ENCODE measurements around the gene LIMD2. TPM values are rescaled to one million over a fixed set of nuclear protein-coding genes. Genes with fewer than 3 reads are reported as not detected.

Gene LIMD2
- total RNA-seq, 3 donors from 2014 or later, result 119 to 169 (median 146) TPM

GRCh38 chr17:63705657-63706056, 5.7 kb upstream of the LIMD2 start:
- DNase-seq (no peak), ATAC-seq (no peak)
- Mint-ChIP-seq H3K4me1 (ENCODE audit: low read depth) (peaks cover 90% of the 10 kb centered on the region), H3K36me3 (ENCODE audit: insufficient read depth) (peaks cover 18% of the 10 kb centered on the region), H3K4me3 (no peak overlapping the region), H3K27me3 (ENCODE audit: low read depth) (no peaks in the 10 kb centered on the region), H3K9me3 (no peaks in the 10 kb centered on the region)

- peaks cover 18% of the 10 kb centered on the region for H3K36me3 Mint-ChIP-seq (ENCODE audit: insufficient read depth)
- peaks cover 82% of the 10 kb centered on the region for H3K4me1 Mint-ChIP-seq (ENCODE audit: low read depth)
- H3K4me3 Mint-ChIP-seq, result no peak overlapping the region
- H3K27me3 Mint-ChIP-seq (ENCODE audit: low read depth), result no peaks in the 10 kb centered on the region
- ATAC-seq (no peak), DNase-seq (no peak)
- H3K9me3 Mint-ChIP-seq, result no peaks in the 10 kb centered on the region
Observed at GRCh38 chr17:63704836-63705235, 4.9 kb upstream of the LIMD2 start.

GRCh38 chr17:63704259-63704576, 4.3 kb upstream of the LIMD2 start:
- DNase-seq (no peak), ATAC-seq (no peak)

GRCh38 chr17:63703556-63704258, 3.8 kb upstream of the LIMD2 start:
- ATAC-seq (no peak), DNase-seq (no peak)
- Mint-ChIP-seq H3K4me1 (ENCODE audit: low read depth) (peaks cover 71% of the 10 kb centered on the region), H3K9me3 (no peaks in the 10 kb centered on the region), H3K4me3 (peak overlapping the region; percentile 46), H3K36me3 (ENCODE audit: insufficient read depth) (peaks cover 12% of the 10 kb centered on the region), H3K27me3 (ENCODE audit: low read depth) (no peaks in the 10 kb centered on the region)

More at GRCh38 chr17:63704259-63704576, 4.3 kb upstream of the LIMD2 start:
- Mint-ChIP-seq H3K9me3 (no peaks in the 10 kb centered on the region), H3K36me3 (ENCODE audit: insufficient read depth) (peaks cover 15% of the 10 kb centered on the region), H3K27me3 (ENCODE audit: low read depth) (no peaks in the 10 kb centered on the region), H3K4me1 (ENCODE audit: low read depth) (peaks cover 76% of the 10 kb centered on the region), H3K4me3 (no peak overlapping the region)

- Mint-ChIP-seq H3K4me3 (peak overlapping the region; percentile 87), H3K9me3 (no peaks in the 10 kb centered on the region), H3K27me3 (ENCODE audit: low read depth) (no peaks in the 10 kb centered on the region), H3K36me3 (ENCODE audit: insufficient read depth) (peaks cover 12% of the 10 kb centered on the region), H3K4me1 (ENCODE audit: low read depth) (peaks cover 68% of the 10 kb centered on the region)
- no peak for ATAC-seq
- DNase-seq, result no peak
Observed at GRCh38 chr17:63703029-63703428, 3.1 kb upstream of the LIMD2 start.

GRCh38 chr17:63702721-63703015, 2.7 kb upstream of the LIMD2 start:
- H3K36me3 Mint-ChIP-seq (ENCODE audit: insufficient read depth), result peaks cover 12% of the 10 kb centered on the region
- peaks cover 71% of the 10 kb centered on the region for H3K4me1 Mint-ChIP-seq (ENCODE audit: low read depth)
- H3K4me3 Mint-ChIP-seq, result peak overlapping the region; percentile 87
- no peaks in the 10 kb centered on the region for H3K27me3 Mint-ChIP-seq (ENCODE audit: low read depth)
- ATAC-seq (no peak), DNase-seq (no peak)
- no peaks in the 10 kb centered on the region for H3K9me3 Mint-ChIP-seq

- Mint-ChIP-seq H3K4me3 (peak overlapping the region; percentile 87), H3K9me3 (no peaks in the 10 kb centered on the region), H3K27me3 (ENCODE audit: low read depth) (no peaks in the 10 kb centered on the region), H3K36me3 (ENCODE audit: insufficient read depth) (peaks cover 12% of the 10 kb centered on the region), H3K4me1 (ENCODE audit: low read depth) (peaks cover 71% of the 10 kb centered on the region)
- DNase-seq, result peak; percentile 71
- ATAC-seq, result peak; percentile 9 to 11
Observed at GRCh38 chr17:63701868-63702720, 2.2 kb upstream of the LIMD2 start.

GRCh38 chr17:63701456-63701820, 1.5 kb upstream of the LIMD2 start:
- peak overlapping the region; percentile 87 for H3K4me3 Mint-ChIP-seq
- H3K4me1 Mint-ChIP-seq (ENCODE audit: low read depth), result peaks cover 71% of the 10 kb centered on the region
- DNase-seq (no peak), ATAC-seq (no peak)
- no peaks in the 10 kb centered on the region for H3K27me3 Mint-ChIP-seq (ENCODE audit: low read depth)
- no peaks in the 10 kb centered on the region for H3K9me3 Mint-ChIP-seq
- peaks cover 12% of the 10 kb centered on the region for H3K36me3 Mint-ChIP-seq (ENCODE audit: insufficient read depth)

- H3K9me3 Mint-ChIP-seq, result no peaks in the 10 kb centered on the region
- peaks cover 71% of the 10 kb centered on the region for H3K4me1 Mint-ChIP-seq (ENCODE audit: low read depth)
- peak overlapping the region; percentile 87 for H3K4me3 Mint-ChIP-seq
- DNase-seq (peak; percentile 39), ATAC-seq (peak; percentile 9)
- H3K36me3 Mint-ChIP-seq (ENCODE audit: insufficient read depth), result peaks cover 14% of the 10 kb centered on the region
- no peaks in the 10 kb centered on the region for H3K27me3 Mint-ChIP-seq (ENCODE audit: low read depth)
Observed at GRCh38 chr17:63700528-63701455, 867 bp upstream of the LIMD2 start.

GRCh38 chr17:63698886-63699637, 863 bp downstream of the LIMD2 start:
- H3K36me3 Mint-ChIP-seq (ENCODE audit: insufficient read depth), result peaks cover 10% of the 10 kb centered on the region

GRCh38 chr17:63698381-63698885, 1.5 kb downstream of the LIMD2 start:
- no peak for ATAC-seq

More at GRCh38 chr17:63698886-63699637, 863 bp downstream of the LIMD2 start:
- peak overlapping the region; percentile 82 for H3K4me3 Mint-ChIP-seq
- DNase-seq, result peak; percentile 79
- H3K27me3 Mint-ChIP-seq (ENCODE audit: low read depth), result no peaks in the 10 kb centered on the region
- ATAC-seq, result peak; percentile 17 to 20
- peaks cover 75% of the 10 kb centered on the region for H3K4me1 Mint-ChIP-seq (ENCODE audit: low read depth)
- H3K9me3 Mint-ChIP-seq, result no peaks in the 10 kb centered on the region

GRCh38 chr17:63697341-63698286, 2.3 kb downstream of the LIMD2 start:
- no peaks in the 10 kb centered on the region for H3K27me3 Mint-ChIP-seq (ENCODE audit: low read depth)
- H3K36me3 Mint-ChIP-seq (ENCODE audit: insufficient read depth), result peaks cover 6% of the 10 kb centered on the region
- DNase-seq (peak; percentile 70), ATAC-seq (peak; percentile 39 to 44)
- H3K4me3 Mint-ChIP-seq, result peak overlapping the region; percentile 82
- peaks cover 73% of the 10 kb centered on the region for H3K4me1 Mint-ChIP-seq (ENCODE audit: low read depth)
- no peaks in the 10 kb centered on the region for H3K9me3 Mint-ChIP-seq

More at GRCh38 chr17:63698381-63698885, 1.5 kb downstream of the LIMD2 start:
- H3K4me3 Mint-ChIP-seq, result peak overlapping the region; percentile 82
- DNase-seq, result no peak
- peaks cover 73% of the 10 kb centered on the region for H3K4me1 Mint-ChIP-seq (ENCODE audit: low read depth)
- no peaks in the 10 kb centered on the region for H3K27me3 Mint-ChIP-seq (ENCODE audit: low read depth)
- peaks cover 6% of the 10 kb centered on the region for H3K36me3 Mint-ChIP-seq (ENCODE audit: insufficient read depth)
- no peaks in the 10 kb centered on the region for H3K9me3 Mint-ChIP-seq

Measured in activated T-cell treated with anti-CD3 and anti-CD28 coated beads, Interleukin-2, amount 50 U/mL, for 4 hours (primary cell).